Esophagus (tissue), 2 donors: ENCODE measurements around the gene PRKN. TPM values are rescaled to one million over a fixed set of nuclear protein-coding genes. Genes with fewer than 3 reads are reported as not detected.

Experiments
- H3K27ac ChIP-seq, 2 donors: one replicate each; pipeline ENCODE4 v1.5.1; 2013; ENCODE audit warnings: low read depth in 2 of 2, mild to moderate bottlenecking in 2 of 2, inconsistent platforms in 1 of 2, low read length in 1 of 2, moderate library complexity in 1 of 2
- H3K27me3 ChIP-seq, 2 donors: one replicate each; pipeline ENCODE4 v1.6.1; 2013; ENCODE audit warnings: low read length in 2 of 2, control low read depth in 1 of 2, mild to moderate bottlenecking in 1 of 2; ENCODE audit not compliant: insufficient read depth in 2 of 2, control insufficient read depth in 1 of 2
- H3K36me3 ChIP-seq, 2 donors: one replicate each; pipeline ENCODE4 v1.6.1; 2013; ENCODE audit warnings: low read length in 1 of 2; ENCODE audit not compliant: control insufficient read depth in 2 of 2, insufficient read depth in 2 of 2
- H3K4me1 ChIP-seq, 2 donors: one replicate each; pipeline ENCODE4 v1.6.1; 2013; ENCODE audit warnings: low read length in 1 of 2; ENCODE audit not compliant: control insufficient read depth in 2 of 2, insufficient read depth in 2 of 2
- H3K4me3 ChIP-seq, 2 donors: one replicate each; pipeline ENCODE4 v1.5.1; 2013; ENCODE audit warnings: low read length in 2 of 2, mild to moderate bottlenecking in 2 of 2, low read depth in 1 of 2, moderate library complexity in 1 of 2
- H3K9me3 ChIP-seq, 2 donors: one replicate each; pipeline ENCODE4 v1.6.1; 2013; ENCODE audit warnings: mild to moderate bottlenecking in 2 of 2, low read depth in 1 of 2, low read length in 1 of 2, moderate library complexity in 1 of 2; ENCODE audit not compliant: control insufficient read depth in 2 of 2, insufficient read depth in 1 of 2
- whole genome bisulfite sequencing, 2 donors: extraction: QIAGEN DNeasy Blood & Tissue Kit; methylation state at CpG; one replicate each; pipeline ENCODE4 v1.1.7; 2013; 5-methylcytosine and 5-hydroxymethylcytosine counted together
- polyA plus RNA-seq, 2 donors: library from polyadenylated mRNA; stranded (reverse); fragments of 200-250 nt; gene quantifications; one replicate each; pipeline ENCODE4 v1.2.3, GENCODE V29; 2013
- donor health status: healthy with polysubstance abuse.
- donor health status: Bipolar disorder and iron deficiency.

PRKN gene
- polyA plus RNA-seq, 2 donors: 0.28 to 0.45 TPM

DNA sequence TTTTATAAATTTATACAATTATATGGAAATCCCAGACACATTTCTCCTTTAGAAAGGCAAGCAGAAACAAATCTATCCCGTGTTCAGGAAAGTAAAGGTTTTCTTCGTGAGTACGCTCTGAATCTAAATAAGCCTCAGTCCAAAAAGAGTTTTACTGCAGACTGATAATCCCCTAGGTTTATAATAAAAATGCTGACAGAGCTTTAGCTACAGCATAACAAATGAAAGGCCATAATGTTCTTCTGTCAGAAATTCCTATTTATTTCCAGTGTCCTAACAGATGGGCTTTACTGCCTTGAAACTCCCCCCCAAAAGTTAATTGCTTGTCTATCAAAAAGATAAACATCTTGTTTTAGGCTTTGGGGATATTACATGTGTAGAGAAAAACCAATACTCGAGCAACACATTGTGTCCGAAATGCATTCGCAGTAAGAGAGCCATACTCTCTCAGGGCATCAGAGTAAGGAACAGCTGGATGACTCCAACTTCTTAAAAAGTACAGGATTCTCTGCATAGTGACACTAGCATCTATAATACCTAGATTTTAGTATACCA is 109.0 kb downstream of the PRKN start:
- no peaks in the 10 kb centered on the region for H3K9me3 ChIP-seq
- no peak overlapping the region for H3K27ac ChIP-seq
- H3K4me1 ChIP-seq: peaks cover 0 to 3% of the 10 kb centered on the region in 2 donors
- no peaks in the 10 kb centered on the region for H3K36me3 ChIP-seq
- WGBS, 2 donors: 73 to 78% methylated on average over 6 of the region's 6 CpGs
- no peaks in the 10 kb centered on the region for H3K27me3 ChIP-seq
- no peak overlapping the region for H3K4me3 ChIP-seq

DNA sequence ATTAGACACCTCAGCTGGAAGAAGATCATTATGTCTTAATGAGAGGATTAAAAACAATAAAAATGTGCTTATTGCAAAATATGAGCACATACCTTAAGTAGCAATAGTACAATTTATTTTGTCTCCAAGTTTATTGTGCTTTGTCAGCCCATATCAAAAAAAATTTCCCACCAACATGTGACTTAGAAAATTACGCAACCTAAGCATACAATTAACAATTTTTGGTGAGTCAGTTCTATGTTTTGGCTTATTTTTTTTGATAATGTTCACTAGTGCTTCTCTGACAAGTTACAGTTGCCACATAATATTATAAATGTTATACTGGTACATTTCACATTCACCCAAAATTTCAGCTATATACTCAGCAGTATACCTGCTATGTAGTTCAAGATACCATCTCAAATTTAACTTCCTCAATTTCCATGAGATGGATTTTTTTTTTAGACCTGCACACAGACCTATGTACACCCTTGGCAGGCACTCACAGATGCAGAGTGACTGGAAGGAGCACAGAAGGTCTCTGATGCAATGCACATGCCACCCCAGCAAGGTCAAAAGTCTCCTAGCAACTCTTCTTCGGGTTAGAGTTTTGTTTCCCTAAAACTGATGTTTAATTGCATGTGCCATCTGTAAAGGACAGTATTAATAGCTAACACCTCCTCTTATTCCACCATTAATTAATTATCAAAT is 112.4 kb downstream of the PRKN start:
- Histone ChIP-seq H3K9me3 (no peaks in the 10 kb centered on the region), H3K27me3 (no peaks in the 10 kb centered on the region), H3K4me3 (no peak overlapping the region), H3K4me1 (no peaks in the 10 kb centered on the region), H3K36me3 (no peaks in the 10 kb centered on the region), H3K27ac (no peak overlapping the region)
- 75 to 81% methylated on average over 2 of the region's 2 CpGs for WGBS, 2 donors

DNA sequence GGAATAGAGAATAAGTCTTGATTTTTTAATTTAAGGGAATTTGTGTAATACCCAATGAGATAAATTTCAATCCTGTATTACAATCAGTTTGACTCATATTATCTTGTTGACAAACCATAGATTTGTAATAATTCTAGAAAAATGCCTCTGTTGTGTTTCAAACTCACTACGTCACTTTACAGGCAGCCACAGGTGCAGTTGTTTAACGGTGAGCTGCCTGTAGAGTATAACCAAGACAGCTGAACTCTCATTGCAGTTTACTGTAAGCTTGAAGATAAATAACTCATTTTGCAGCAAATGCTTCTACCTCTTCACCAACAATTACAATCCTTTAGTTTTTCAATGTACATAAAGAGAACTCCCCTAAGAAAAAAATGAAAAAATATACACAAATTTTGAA is 114.3 kb downstream of the PRKN start:
- no peaks in the 10 kb centered on the region for H3K9me3 ChIP-seq
- H3K27me3 ChIP-seq: no peaks in the 10 kb centered on the region
- WGBS, 2 donors: 86 to 88% methylated on average over 2 of the region's 2 CpGs

DNA sequence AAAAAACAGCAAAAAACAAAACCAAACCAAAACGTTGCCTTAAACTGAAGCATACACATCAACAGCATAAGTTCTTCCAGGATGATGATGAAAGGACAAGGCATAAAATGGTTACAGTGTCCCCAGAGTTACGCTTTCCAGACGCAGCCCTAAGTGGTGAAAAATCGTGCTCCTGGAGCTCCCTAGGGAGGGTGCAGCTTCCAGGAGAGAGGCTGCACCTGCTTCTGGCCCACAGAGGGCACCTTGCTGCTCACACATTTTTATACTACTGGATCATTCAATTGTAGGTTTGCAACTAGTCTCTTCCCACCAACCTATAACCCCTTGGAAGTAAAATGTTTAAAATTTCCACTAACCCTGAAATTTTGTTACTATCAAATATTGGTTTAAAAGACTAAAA is 115.0 kb downstream of the PRKN start:
- Histone ChIP-seq H3K36me3 (no peaks in the 10 kb centered on the region), H3K27me3 (no peaks in the 10 kb centered on the region), H3K27ac (no peak overlapping the region), H3K4me3 (no peak overlapping the region), H3K9me3 (no peaks in the 10 kb centered on the region), H3K4me1 (no peaks in the 10 kb centered on the region)
- whole genome bisulfite sequencing, 2 donors: 71% methylated on average over 4 of the region's 4 CpGs

More for the DNA sequence above, 114.3 kb downstream of the PRKN start:
- Histone ChIP-seq H3K27ac (no peak overlapping the region), H3K4me1 (no peaks in the 10 kb centered on the region), H3K36me3 (no peaks in the 10 kb centered on the region), H3K4me3 (no peak overlapping the region)

DNA sequence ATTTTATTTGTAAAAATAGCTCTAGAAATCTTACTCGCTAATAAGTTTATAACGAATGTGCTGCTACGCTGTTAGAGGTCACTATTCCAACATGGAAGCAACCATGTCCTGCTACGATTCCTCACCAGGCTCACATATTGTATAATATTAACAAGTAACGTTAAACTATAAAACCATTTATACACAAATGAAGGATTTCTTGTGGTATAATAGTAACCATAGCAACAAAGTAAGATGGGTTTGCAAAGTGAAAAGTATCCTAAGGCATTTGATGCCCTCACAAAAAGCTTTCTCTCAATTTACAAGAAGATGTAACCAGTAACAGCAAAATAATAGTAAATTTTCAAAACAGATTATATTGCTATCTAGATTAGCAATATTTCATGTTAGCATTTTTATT is 117.2 kb downstream of the PRKN start:
- Histone ChIP-seq H3K27me3 (no peaks in the 10 kb centered on the region), H3K36me3 (no peaks in the 10 kb centered on the region), H3K4me3 (no peak overlapping the region), H3K9me3 (no peaks in the 10 kb centered on the region), H3K4me1 (no peaks in the 10 kb centered on the region), H3K27ac (no peak overlapping the region)
- 94% methylated on average over 5 of the region's 5 CpGs for WGBS, 2 donors

DNA sequence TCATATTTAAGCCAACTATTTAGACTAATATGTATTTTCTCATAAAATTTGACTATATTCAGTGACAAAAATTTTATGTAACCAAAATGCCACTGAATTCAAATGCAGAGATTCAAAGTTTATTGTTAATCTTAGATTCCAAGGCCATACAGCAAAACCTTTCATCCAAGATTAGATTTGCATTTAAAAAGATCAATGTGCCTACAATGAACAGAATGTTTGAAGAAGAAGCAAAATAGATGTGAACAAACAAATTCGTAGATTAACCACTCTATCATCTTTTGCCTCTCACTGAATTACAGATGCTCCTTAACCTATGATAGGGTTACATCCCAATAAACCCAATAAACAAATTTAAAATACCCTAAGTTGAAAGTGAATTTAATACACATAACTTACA is 121.7 kb downstream of the PRKN start:
- Histone ChIP-seq H3K36me3 (no peaks in the 10 kb centered on the region), H3K27ac (no peak overlapping the region), H3K4me3 (no peak overlapping the region), H3K27me3 (no peaks in the 10 kb centered on the region), H3K9me3 (no peaks in the 10 kb centered on the region), H3K4me1 (no peaks in the 10 kb centered on the region)
- 77 to 82% methylated on average over 1 of the region's 1 CpG for WGBS, 2 donors

DNA sequence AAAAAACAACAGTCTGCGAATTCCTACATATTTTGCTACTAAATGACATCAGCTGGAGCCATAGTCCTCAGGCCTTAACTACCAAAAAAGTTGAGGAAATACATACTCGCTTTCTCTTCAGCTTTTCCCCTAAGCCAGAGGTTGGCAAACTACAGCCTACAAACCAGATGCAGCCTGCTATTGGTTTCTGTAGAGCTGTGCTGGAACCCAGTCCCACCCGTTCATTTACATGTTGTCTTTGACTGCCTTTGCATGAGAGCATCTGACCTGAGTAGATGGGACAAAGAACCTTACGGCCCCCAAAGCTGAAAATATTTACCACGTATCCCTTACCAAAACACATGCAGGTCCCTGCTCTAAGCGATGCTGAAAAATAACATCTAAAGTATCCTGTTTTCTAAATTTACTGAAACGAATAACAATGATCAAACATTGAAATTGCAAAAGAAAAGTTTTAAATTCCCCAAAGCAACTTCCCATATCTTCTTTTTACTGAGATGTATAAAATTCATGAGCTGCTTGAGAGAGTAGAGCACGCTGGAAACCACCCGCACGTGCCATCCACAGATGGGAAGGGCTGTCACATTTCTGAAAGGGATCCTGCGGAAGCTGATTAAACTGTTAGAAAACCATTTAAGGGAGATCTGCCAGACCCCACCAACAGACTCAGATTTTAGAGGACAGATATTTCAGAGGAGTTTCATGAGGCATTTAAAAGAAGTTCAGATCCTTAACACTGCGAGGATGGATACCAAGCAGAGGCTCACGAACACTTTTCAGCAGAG is 124.1 kb downstream of the PRKN start:
- no peaks in the 10 kb centered on the region for H3K4me1 ChIP-seq
- 91 to 94% methylated on average over 13 of the region's 13 CpGs for WGBS, 2 donors

DNA sequence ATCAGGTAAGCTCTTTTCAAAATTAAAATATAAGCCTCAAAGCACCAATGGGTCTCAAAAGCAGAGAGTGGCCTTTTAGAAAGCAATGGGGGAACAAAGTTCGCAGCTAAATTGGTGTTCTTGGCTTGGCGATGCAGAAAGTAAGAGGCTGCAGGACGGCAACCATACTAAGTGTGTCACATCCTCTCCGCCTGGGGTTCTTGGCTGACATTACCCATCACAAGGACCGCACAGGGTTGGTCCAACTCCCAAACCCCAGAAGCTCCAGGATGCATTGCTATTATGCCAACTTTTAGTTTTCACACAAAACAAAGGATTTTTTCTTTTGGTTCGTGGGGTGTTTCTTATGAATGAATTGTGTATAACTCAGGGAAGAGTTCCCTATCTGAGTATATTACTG is 124.8 kb downstream of the PRKN start:
- 87 to 90% methylated on average over 6 of the region's 6 CpGs for WGBS, 2 donors
- H3K27me3 ChIP-seq: no peaks in the 10 kb centered on the region
- H3K27ac ChIP-seq: no peak overlapping the region
- no peak overlapping the region for H3K4me3 ChIP-seq
- no peaks in the 10 kb centered on the region for H3K9me3 ChIP-seq
- H3K36me3 ChIP-seq: no peaks in the 10 kb centered on the region
- no peaks in the 10 kb centered on the region for H3K4me1 ChIP-seq

More for the DNA sequence above, 124.1 kb downstream of the PRKN start:
- Histone ChIP-seq H3K9me3 (no peaks in the 10 kb centered on the region), H3K27me3 (no peaks in the 10 kb centered on the region), H3K27ac (no peak overlapping the region), H3K4me3 (no peak overlapping the region), H3K36me3 (no peaks in the 10 kb centered on the region)

DNA sequence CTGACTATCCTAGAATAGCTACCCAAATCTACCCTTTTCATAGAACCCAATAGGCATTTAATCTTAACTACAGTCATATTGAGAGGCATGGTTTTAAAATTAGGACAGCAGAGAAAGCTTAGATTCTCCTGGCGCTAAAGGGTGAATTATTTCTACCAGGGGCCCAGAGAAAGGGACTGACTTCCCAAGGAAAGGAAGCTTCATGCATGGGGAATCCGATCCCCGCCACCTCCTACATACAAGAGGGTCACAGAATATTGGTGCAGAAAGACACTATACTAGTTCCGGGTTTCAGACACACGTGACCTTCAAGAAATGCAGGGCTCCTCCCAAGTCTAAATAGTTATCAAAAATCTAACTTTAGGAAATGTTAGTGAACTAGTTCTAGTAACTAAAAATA is 130.9 kb downstream of the PRKN start:
- 89 to 91% methylated on average over 5 of the region's 5 CpGs for WGBS, 2 donors
- Histone ChIP-seq H3K36me3 (no peaks in the 10 kb centered on the region), H3K27me3 (no peaks in the 10 kb centered on the region), H3K27ac (no peak overlapping the region), H3K9me3 (no peaks in the 10 kb centered on the region), H3K4me1 (no peaks in the 10 kb centered on the region), H3K4me3 (no peak overlapping the region)
